ENCODE results near the gene EI24. TPM values are rescaled to one million over a fixed set of nuclear protein-coding genes. Genes with fewer than 3 reads are reported as not detected.

EI24 gene
- total and polyA plus RNA-seq, 7 donors, result 46.2 to 109 (median 76.2) TPM

- DNase-seq, result no peak
- 1% methylated on average over 18 of the region's 18 CpGs for WGBS, 2 donors
- intact Hi-C loops (cut with DNase I), result loop anchor here (5.0 to 10.0 kb wide), 3 partner anchors 52 to 261 kb away; partner anchors contain the start of genes FEZ1 and HYLS1
Measured at GRCh38 chr11:125626288-125626950, 57.1 kb downstream of the EI24 start.

GRCh38 chr11:125627236-125627910 lies 58.1 kb downstream of the EI24 start:
- H3K36me3 ChIP-seq, result peaks cover 0 to 14% (median 0%) of the 10 kb centered on the region in 4 donors
- no peak overlapping the region for H3K4me3 ChIP-seq
- H3K27ac ChIP-seq, result no peak overlapping the region
- no peaks in the 10 kb centered on the region for H3K9me3 ChIP-seq
- WGBS, 2 donors, result 55 to 69% methylated on average over 7 of the region's 7 CpGs
- no peak for TF ChIP-seq POLR2AphosphoS5 (IDR thresholded peaks at IDR 0.05)
- no peak for TF ChIP-seq POLR2A (IDR thresholded peaks at IDR 0.05)
- TF ChIP-seq EP300 (IDR thresholded peaks at IDR 0.05), result no peak
- TF ChIP-seq CTCF (IDR thresholded peaks at IDR 0.05), result no peak
- no peak for DNase-seq
- intact Hi-C loops (cut with DNase I), result loop anchor here (5.0 to 10.0 kb wide), 3 partner anchors 53 to 260 kb away; partner anchors contain the start of genes FEZ1 and HYLS1
- peaks cover 0 to 37% (median 19%) of the 10 kb centered on the region in 4 donors for H3K4me1 ChIP-seq
- no peaks in the 10 kb centered on the region for H3K27me3 ChIP-seq

More at GRCh38 chr11:125626288-125626950, 57.1 kb downstream of the EI24 start:
- Histone ChIP-seq H3K27me3 (no peaks in the 10 kb centered on the region), H3K27ac (peak overlapping the region; percentile 86 to 96 (median 94)), H3K36me3 (peaks cover 0 to 17% (median 0%) of the 10 kb centered on the region in 4 donors), H3K4me3 (peak overlapping the region; percentile 64 to 69 (median 67)), H3K9me3 (no peaks in the 10 kb centered on the region), H3K4me1 (peaks cover 0 to 45% (median 21%) of the 10 kb centered on the region in 4 donors)
- TF ChIP-seq POLR2A (IDR thresholded peaks at IDR 0.05) (no peak), EP300 (IDR thresholded peaks at IDR 0.05) (no peak), POLR2AphosphoS5 (IDR thresholded peaks at IDR 0.05) (no peak), CTCF (IDR thresholded peaks at IDR 0.05) (no peak)

Small RNA genes lying within 50 kb of the gene (small RNA-seq; reads per million reads assigned to genes)
- 0 reads per million in 3 donors for gene RNU6-1156P

Other genes with a start within 250 kb of the EI24 start
- 10 to 100 TPM; 34.9 to 64.3 (median 54.7) TPM for gene FEZ1, start 73.2 kb upstream of the EI24 start, total RNA-seq
- gene FEZ1, start 73.2 kb upstream of the EI24 start, polyA plus RNA-seq, result 10 to 100 TPM in 2 of 3 donors, 1 to 10 TPM in 1; 3.0 to 25.8 (median 10.9) TPM
- 10 to 100 TPM; 34.8 to 60.3 (median 52.9) TPM for gene STT3A, start 23.4 kb downstream of the EI24 start, total RNA-seq
- 10 to 100 TPM; 10.8 to 62.7 (median 20.3) TPM for gene STT3A, start 23.4 kb downstream of the EI24 start, polyA plus RNA-seq
- 10 to 100 TPM in 1 of 4 donors, 1 to 10 TPM in 3; 2.5 to 12.9 (median 7.2) TPM for gene CHEK1, start 55.7 kb downstream of the EI24 start, total RNA-seq
- 10 to 100 TPM in 1 of 3 donors, 1 to 10 TPM in 2; 4.4 to 18.6 (median 8.4) TPM for gene CHEK1, start 55.7 kb downstream of the EI24 start, polyA plus RNA-seq
- gene ACRV1, start 111.4 kb downstream of the EI24 start, total RNA-seq, result not detected
- gene ACRV1, start 111.4 kb downstream of the EI24 start, polyA plus RNA-seq, result not detected
- not detected for gene PATE1, start 176.8 kb downstream of the EI24 start, total RNA-seq
- not detected for gene PATE1, start 176.8 kb downstream of the EI24 start, polyA plus RNA-seq
- under 1 TPM in 1 of 4 donors, not detected in 3; 0.68 TPM for gene PATE2, start 209.4 kb downstream of the EI24 start, total RNA-seq
- gene PATE2, start 209.4 kb downstream of the EI24 start, polyA plus RNA-seq, result not detected
- gene PATE3, start 218.7 kb downstream of the EI24 start, total RNA-seq, result not detected
- gene PATE3, start 218.7 kb downstream of the EI24 start, polyA plus RNA-seq, result not detected